ENCODE results near the gene C11orf24.
"Not testable (repeated sequence)": the region's sequence is repeated elsewhere in the genome, so short reads cannot be mapped to it uniquely, and the experiment has no call there.

The C11orf24 gene

GRCh38 chr11:68299517-68299879 is 27.7 kb upstream of the C11orf24 start:
- in situ Hi-C loops (cut with HindIII; ENCODE audit: low sequenced_read_pairs) = not testable (repeated sequence)

GRCh38 chr11:68298659-68299516 is 27.1 kb upstream of the C11orf24 start:
- in situ Hi-C loops (cut with HindIII; ENCODE audit: low sequenced_read_pairs) = no loop called here

- in situ Hi-C loops (cut with HindIII; ENCODE audit: low sequenced_read_pairs) = no loop called here
Observed at GRCh38 chr11:68297812-68298658, 26.3 kb upstream of the C11orf24 start.

- in situ Hi-C loops (cut with HindIII; ENCODE audit: low sequenced_read_pairs) = no loop called here
Observed at GRCh38 chr11:68297494-68297811, 25.7 kb upstream of the C11orf24 start.

GRCh38 chr11:68297052-68297378 is 25.2 kb upstream of the C11orf24 start:
- in situ Hi-C loops (cut with HindIII; ENCODE audit: low sequenced_read_pairs) = no loop called here

GRCh38 chr11:68296344-68297051 is 24.7 kb upstream of the C11orf24 start:
- in situ Hi-C loops (cut with HindIII; ENCODE audit: low sequenced_read_pairs) = no loop called here

GRCh38 chr11:68295940-68296339 is 24.2 kb upstream of the C11orf24 start:
- in situ Hi-C loops (cut with HindIII; ENCODE audit: low sequenced_read_pairs) = no loop called here

DNA sequence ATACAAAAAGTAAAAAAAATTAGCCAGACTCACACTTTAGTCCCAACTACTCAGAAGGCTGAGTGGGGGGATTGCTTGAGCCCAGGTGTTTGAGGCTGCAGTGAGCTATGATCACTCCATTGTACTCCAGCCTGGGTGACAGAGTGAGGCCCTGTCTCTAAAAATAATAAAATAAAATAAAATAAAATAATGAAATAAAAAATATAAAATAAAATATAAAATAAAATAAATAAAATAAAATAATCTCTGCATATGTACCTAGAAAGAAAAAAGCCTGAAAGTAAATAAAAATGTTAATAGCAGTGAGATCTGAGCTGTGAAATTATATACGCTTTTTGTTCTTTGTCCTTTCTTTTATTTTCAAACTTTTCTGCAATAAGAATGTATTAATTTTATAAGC is 23.5 kb upstream of the C11orf24 start:
- in situ Hi-C loops (cut with HindIII; ENCODE audit: low sequenced_read_pairs) = no loop called here

GRCh38 chr11:68293708-68294107 is 21.9 kb upstream of the C11orf24 start:
- in situ Hi-C loops (cut with HindIII; ENCODE audit: low sequenced_read_pairs) = no loop called here

DNA sequence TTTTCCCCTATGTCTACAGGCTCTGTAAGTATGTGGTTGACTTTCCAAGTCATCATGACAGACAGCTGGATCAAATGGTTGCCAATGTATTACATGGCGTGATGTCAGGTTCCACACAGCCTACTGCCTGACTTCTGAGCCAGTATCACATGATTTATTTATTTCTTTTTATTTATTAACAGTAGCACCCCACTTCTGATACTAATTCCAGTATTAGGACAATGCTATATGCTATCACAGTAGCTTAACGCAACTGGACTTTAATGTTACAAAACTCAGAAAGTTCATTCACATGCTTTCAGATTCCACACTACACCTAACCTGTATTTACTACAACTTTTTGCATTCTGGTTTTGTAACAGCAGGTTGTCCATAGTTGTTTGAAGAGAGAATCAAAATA is 17.7 kb upstream of the C11orf24 start:
- in situ Hi-C loops (cut with HindIII; ENCODE audit: low sequenced_read_pairs) = no loop called here

DNA sequence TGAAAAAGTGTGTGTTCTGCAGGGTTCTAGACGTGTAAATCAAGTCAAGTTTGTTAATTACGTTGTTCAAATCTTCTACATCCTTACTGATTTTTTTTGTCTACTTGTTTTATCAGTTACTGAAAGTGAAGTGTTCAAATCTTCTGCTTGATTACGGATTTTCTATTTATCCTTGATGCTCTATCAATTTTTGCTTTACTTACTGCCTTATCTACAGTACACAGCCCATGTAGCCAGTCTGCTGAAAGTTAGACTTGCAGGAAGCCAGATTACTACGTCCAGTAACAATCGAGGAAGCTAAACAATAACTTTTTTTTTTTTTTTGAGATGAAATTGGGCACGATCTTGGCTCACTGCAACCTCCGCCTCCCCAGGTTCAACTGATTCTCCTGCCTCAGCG is 15.6 kb upstream of the C11orf24 start:
- in situ Hi-C loops (cut with HindIII; ENCODE audit: low sequenced_read_pairs) = no loop called here

DNA sequence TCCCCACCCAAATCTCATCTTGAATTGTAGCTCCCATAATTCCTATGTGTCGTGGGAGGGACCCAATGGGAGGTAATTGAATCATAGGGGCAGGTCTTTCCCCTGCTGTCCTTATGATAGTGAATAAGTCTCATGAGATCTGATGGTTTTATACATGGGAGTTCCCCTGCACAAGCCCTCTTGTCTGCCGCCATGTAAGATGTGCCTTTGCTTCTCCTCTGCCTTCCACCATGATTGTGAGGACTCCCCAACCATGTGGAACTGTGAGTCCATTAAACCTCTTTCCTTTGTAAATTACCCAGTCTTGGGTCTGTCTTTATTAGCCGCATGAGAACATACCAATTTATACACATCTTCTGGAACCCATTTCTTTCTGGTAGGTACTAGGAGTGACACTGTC is 12.8 kb upstream of the C11orf24 start:
- in situ Hi-C loops (cut with HindIII; ENCODE audit: low sequenced_read_pairs) = not testable (repeated sequence)

DNA sequence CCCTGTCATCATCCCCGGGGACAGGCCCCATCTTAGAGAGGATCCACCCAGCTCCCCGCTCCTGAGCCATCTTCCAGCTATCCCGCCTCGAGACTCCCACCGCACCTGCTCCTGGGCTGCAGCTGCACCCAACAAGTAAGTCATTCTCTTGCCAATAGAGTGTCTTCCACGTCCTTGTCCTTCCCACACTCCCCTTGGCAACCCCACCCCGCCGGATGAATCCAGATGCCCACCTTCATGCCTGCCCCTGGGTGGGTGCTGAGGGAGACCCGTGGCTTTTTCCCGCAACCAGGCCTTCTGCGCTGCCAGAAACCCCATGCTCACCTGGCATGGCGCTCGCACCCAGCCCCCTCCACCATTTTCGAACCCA is 11.1 kb upstream of the C11orf24 start:
- in situ Hi-C loops (cut with HindIII; ENCODE audit: low sequenced_read_pairs) = no loop called here

- in situ Hi-C loops (cut with HindIII; ENCODE audit: low sequenced_read_pairs) = no loop called here
Observed at GRCh38 chr11:68282141-68282860, 10.5 kb upstream of the C11orf24 start.

- in situ Hi-C loops (cut with HindIII; ENCODE audit: low sequenced_read_pairs) = no loop called here
Observed at GRCh38 chr11:68279676-68280075, 7.9 kb upstream of the C11orf24 start.

DNA sequence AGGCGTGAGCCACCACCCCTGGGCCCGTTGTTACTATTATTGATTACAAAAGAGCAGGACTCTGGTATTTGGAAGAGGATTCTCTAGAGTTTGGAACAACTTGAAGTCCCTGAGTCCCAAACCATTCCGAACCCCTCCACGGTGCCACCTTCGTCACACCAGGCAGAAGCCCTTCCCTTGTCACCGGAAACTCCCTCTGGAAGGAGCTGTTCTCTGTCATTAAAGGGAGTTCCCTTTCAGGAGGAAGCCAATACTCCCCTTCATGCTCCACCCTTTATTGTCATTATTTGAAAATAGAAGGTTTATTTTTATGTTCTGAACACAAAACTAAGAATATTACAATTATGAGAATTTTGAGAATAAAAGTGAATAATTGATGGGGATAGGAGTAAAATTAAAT is 5.1 kb upstream of the C11orf24 start:
- in situ Hi-C loops (cut with HindIII; ENCODE audit: low sequenced_read_pairs) = no loop called here

DNA sequence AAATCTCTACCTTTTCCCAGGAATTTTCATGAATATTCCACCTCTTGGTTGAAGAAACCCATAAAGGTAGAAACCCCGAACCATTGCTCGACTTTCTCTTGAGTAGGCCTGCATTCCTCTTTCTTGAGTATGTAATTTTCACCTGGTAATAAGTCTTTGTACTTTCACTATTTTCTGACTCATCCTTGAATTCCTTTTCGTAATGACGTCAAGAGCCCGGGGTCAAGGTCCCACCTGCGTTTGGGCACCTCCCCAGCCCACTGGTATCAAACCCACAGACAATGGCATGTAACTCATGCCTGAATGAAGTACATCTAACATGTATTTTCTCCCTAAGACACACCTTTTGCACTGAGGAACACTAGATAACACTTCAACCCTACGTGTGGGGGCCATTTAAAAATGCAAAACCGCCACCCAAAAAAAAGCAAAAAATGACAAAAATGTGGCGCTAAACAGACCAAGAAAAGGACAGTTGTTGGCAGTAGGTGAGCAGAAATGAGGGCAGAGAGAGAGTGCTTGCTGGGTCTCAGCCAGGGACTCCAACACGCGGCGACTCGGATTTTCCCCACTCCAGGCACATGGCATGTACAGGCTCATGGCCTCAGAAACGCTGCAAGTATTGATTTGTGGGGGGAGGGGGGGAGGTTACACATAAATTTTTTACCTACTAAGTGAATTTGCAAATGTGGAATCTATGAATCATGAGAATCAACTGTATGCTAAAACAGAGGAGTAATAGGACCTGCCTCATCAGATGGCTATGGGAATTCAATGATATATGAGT is 4.1 kb upstream of the C11orf24 start:
- in situ Hi-C loops (cut with HindIII; ENCODE audit: low sequenced_read_pairs) = no loop called here

GRCh38 chr11:68274306-68274705 is 2.5 kb upstream of the C11orf24 start:
- in situ Hi-C loops (cut with HindIII; ENCODE audit: low sequenced_read_pairs) = no loop called here

DNA sequence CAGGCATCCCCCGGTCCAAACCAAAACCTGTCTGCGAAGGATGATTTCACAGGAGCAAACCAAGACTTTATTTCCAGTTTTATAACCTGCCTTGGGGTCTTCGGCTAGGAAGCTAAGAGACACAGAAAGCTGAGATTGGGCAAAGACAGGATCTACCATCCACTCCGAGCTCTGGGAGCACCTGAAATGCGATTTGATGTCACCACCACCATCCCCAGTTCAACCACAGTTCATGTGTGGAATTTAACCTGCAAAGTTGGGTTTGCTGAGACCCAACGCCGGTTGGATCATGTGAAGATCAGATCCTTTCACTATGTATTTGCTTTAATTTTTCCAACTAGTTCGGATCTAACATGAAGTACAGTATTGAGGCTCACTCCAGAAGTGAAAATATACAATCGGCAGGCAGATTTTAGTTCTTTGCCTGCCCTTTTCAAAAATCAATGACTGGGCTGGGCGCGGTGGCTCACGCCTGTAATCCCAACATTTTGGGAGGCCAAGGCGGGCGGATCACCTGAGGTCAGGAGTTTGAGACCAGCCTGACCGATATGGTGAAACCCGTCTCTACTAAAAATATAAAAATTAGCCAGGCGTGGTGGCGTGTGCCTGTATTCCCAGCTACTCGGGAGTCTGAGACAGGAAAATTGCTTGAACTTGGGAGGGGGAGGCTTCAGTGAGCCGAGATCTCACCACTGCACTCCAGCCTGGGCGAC is 1.4 kb upstream of the C11orf24 start:
- in situ Hi-C loops (cut with HindIII; ENCODE audit: low sequenced_read_pairs) = no loop called here
